HepG2 (cell line): ENCODE data around the gene GYS1. TPM values are rescaled to one million over a fixed set of nuclear protein-coding genes. Genes with fewer than 3 reads are reported as not detected.

Experiments
- ATF7 ChIP-seq, 2 experiments: fragments of 450-650 bp in 1 of 2; sonication (generic) in 1 of 2; formaldehyde crosslinking in 1 of 2; IDR thresholded peaks; 2 replicates each; pipeline versions ENCODE4 v1.4.0 to v1.6.1; 2016 to 2020; ENCODE audit warnings: antibody characterized with exemption in 1 of 2, mild to moderate bottlenecking in 1 of 2, missing genetic modification reagents in 1 of 2
- BCL6 ChIP-seq: IDR thresholded peaks from 2 replicates; pipeline ENCODE4 v1.6.1; 2016; ENCODE audit warnings: missing genetic modification reagents, missing compliant biosample characterization
- BORCS8-MEF2B ChIP-seq: sonication (generic); formaldehyde crosslinking; IDR thresholded peaks from 2 replicates; pipeline ENCODE4 v1.8.0; 2022; ENCODE audit warnings: mild to moderate bottlenecking, missing genetic modification reagents
- CEBPG ChIP-seq: IDR thresholded peaks from 2 replicates; pipeline ENCODE4 v1.6.1; 2016
- FOXM1 ChIP-seq: sonication (generic); formaldehyde crosslinking; IDR thresholded peaks from 2 replicates; pipeline ENCODE4 v1.5.0; 2020; ENCODE audit warnings: missing genetic modification reagents
- GTF2F1 ChIP-seq: fragments of 150-350 bp; IDR thresholded peaks from 2 replicates; pipeline ENCODE4 v1.6.1; 2014; ENCODE audit warnings: low read length
- HMG20B ChIP-seq: conservative IDR thresholded peaks from 2 replicates; pipeline ENCODE4 v1.6.1; 2016; ENCODE audit warnings: missing genetic modification reagents, missing compliant biosample characterization
- HOXD1 ChIP-seq: sonication (generic); formaldehyde crosslinking; IDR thresholded peaks from 2 replicates; pipeline ENCODE4 v1.5.0; 2020; ENCODE audit warnings: missing genetic modification reagents
- KAT8 ChIP-seq: IDR thresholded peaks from 2 replicates; pipeline ENCODE4 v1.6.1; 2016; ENCODE audit warnings: missing genetic modification reagents, missing compliant biosample characterization
- KLF11 ChIP-seq: IDR thresholded peaks from 2 replicates; pipeline ENCODE4 v1.6.1; 2016; ENCODE audit warnings: missing compliant biosample characterization
- LCORL ChIP-seq, 2 experiments: fragments of 450-650 bp in 1 of 2; sonication (generic) in 1 of 2; formaldehyde crosslinking in 1 of 2; IDR thresholded peaks; 2 replicates each; pipeline versions ENCODE4 v1.5.0 to v1.6.1; 2017 to 2020; ENCODE audit warnings: antibody characterized with exemption in 1 of 2, missing genetic modification reagents in 1 of 2
- MED13 ChIP-seq: sonication (generic); formaldehyde crosslinking; IDR thresholded peaks from 2 replicates; pipeline ENCODE4 v1.5.0; 2020; ENCODE audit warnings: missing genetic modification reagents
- RBM39 ChIP-seq: fragments of 200-400 bp; formaldehyde crosslinking; IDR thresholded peaks from one replicate; pipeline ENCODE4 v1.6.1; 2018; ENCODE audit warnings: antibody characterized with exemption, mild to moderate bottlenecking, low read depth, low read length; ENCODE audit not compliant: poor library complexity, severe bottlenecking
- SMAD9 ChIP-seq: sonication (generic); formaldehyde crosslinking; IDR thresholded peaks from 2 replicates; pipeline ENCODE4 v1.5.1; 2020; ENCODE audit warnings: mild to moderate bottlenecking, missing genetic modification reagents
- SOX5 ChIP-seq: IDR thresholded peaks from 2 replicates; pipeline ENCODE4 v1.6.1; 2016; ENCODE audit warnings: borderline replicate concordance
- THAP11 ChIP-seq: IDR thresholded peaks from 2 replicates; pipeline ENCODE4 v1.6.1; 2016; ENCODE audit warnings: missing biosample characterization, missing genetic modification reagents
- TOPORS ChIP-seq: sonication (generic); formaldehyde crosslinking; IDR thresholded peaks from 2 replicates; pipeline ENCODE4 v1.8.0; 2023; ENCODE audit warnings: mild to moderate bottlenecking, missing genetic modification reagents
- XRCC5 ChIP-seq: fragments of 200-400 bp; formaldehyde crosslinking; optimal IDR thresholded peaks from 2 replicates; pipeline ENCODE3; 2017; ENCODE audit warnings: mild to moderate bottlenecking, low read length
- YEATS2 ChIP-seq: sonication (generic); formaldehyde crosslinking; IDR thresholded peaks from 2 replicates; pipeline ENCODE4 v1.4.0; 2020; ENCODE audit warnings: missing genetic modification reagents, borderline replicate concordance
- ZBTB21 ChIP-seq: sonication (generic); formaldehyde crosslinking; IDR thresholded peaks from 2 replicates; pipeline ENCODE4 v1.4.0; 2020; ENCODE audit warnings: missing genetic modification reagents
- ZFP36L1 ChIP-seq: sonication (generic); formaldehyde crosslinking; IDR thresholded peaks from 2 replicates; pipeline ENCODE4 v1.8.0; 2022; ENCODE audit warnings: mild to moderate bottlenecking, missing genetic modification reagents, moderate library complexity
- ZMYM3 ChIP-seq: sonication (generic); formaldehyde crosslinking; IDR thresholded peaks from 2 replicates; pipeline ENCODE4 v1.5.1; 2020; ENCODE audit warnings: mild to moderate bottlenecking, missing genetic modification reagents
- ZNF17 ChIP-seq: sonication (generic); formaldehyde crosslinking; IDR thresholded peaks from 2 replicates; pipeline ENCODE4 v1.5.0; 2020; ENCODE audit warnings: mild to moderate bottlenecking, missing genetic modification reagents
- ZNF331 ChIP-seq: sonication (generic); formaldehyde crosslinking; IDR thresholded peaks from 2 replicates; pipeline ENCODE4 v1.4.0; 2020; ENCODE audit warnings: missing genetic modification reagents
- ZNF337 ChIP-seq: sonication (generic); formaldehyde crosslinking; IDR thresholded peaks from 2 replicates; pipeline ENCODE4 v1.5.1; 2020; ENCODE audit warnings: missing genetic modification reagents, low read depth, mild to moderate bottlenecking, borderline replicate concordance
- ZNF563 ChIP-seq: sonication (generic); formaldehyde crosslinking; IDR thresholded peaks from 2 replicates; pipeline ENCODE4 v1.8.0; 2022; ENCODE audit warnings: mild to moderate bottlenecking, moderate library complexity, missing genetic modification reagents
- polyA plus RNA-seq, 8 experiments: library from polyadenylated mRNA; depleted of rRNA in 3 of 8; stranded (reverse) in 7 of 8; unstranded in 1 of 8; fragments of >200 nt; fragmentation: Illumina TruSeq in 4 of 8; extraction: Trizol in 4 of 8; gene quantifications; 2 replicates each; pipeline versions ENCODE4 v1.2.1 to v1.2.3, GENCODE V29; 2011 to 2016; ENCODE audit warnings: low read depth in 4 of 8, missing spikeins in 1 of 8, mixed read lengths in 1 of 8; ENCODE audit not compliant: insufficient read depth in 1 of 8
- total RNA-seq, 5 experiments: library from RNA; depleted of rRNA; stranded (reverse); fragments of >200 nt; fragmentation: Illumina TruSeq; extraction: Trizol; gene quantifications; 2 replicates each; pipeline ENCODE4 v1.2.3, GENCODE V29; 2016; ENCODE audit warnings: low read depth in 1 of 5
- TF ChIP-seq, protein P1 (sequence below): sonication (generic); formaldehyde crosslinking; conservative IDR thresholded peaks from 2 replicates; pipeline ENCODE4 v1.8.1; 2023; ENCODE audit warnings: missing genetic modification reagents
- TF ChIP-seq, protein P2 (sequence below): sonication (generic); formaldehyde crosslinking; IDR thresholded peaks from 2 replicates; pipeline ENCODE4 v1.5.1; 2020; ENCODE audit warnings: missing genetic modification reagents, mild to moderate bottlenecking, borderline replicate concordance
- TF ChIP-seq, protein P3 (sequence below): sonication (generic); formaldehyde crosslinking; IDR thresholded peaks from 2 replicates; pipeline ENCODE4 v1.8.0; 2022; ENCODE audit warnings: missing genetic modification reagents, mild to moderate bottlenecking, borderline replicate concordance

Gene GYS1
- total and polyA plus RNA-seq, 2 of the 13 experiments (the other 11 are each of a cell fraction or from before 2014, with no cell fraction given), result 18.4 to 42.1 TPM

DNA sequence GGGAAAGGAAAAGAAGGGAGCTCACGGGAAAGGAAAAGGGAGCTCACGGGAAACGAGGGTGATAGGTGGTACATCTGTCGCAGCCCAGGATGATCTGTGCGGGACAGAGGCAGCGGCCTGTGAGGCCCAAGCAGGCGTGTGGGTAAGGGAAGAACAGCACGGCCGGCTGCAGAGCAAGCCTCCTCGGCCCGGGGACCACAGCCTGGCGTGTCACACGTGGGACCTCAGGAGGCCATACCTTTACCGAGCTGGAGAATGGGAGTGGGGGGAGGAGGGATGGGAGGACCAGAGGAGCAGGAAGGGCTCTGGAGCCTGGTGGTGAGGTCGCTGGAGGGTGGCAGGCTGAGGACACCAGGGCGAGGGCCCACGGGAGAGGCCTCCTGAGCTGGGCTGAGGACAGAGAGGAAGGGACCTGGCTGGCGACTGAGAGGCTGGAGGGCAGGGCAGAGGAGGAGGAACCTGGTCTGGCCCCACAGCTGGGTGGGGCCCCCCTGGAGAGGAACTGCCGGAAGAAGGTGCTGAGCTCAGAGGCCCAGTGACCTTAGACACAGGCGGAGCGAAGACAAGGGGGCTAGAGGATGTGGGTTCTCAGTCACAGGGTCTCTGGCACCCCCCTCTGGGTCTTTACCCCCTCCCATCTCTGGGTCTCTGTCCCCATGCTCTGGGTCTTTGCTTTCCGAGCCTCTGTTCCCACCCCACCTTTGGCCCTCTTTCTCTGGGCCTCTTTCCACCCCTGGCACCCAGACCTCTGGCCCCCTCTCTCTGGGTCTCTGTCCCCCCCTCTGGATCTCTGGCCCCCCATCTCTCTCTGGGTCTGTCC is 30.9 kb downstream of the GYS1 start (continued):
- TF ChIP-seq KLF11 (CRISPR knock-in tag), result peak; percentile 91; the same call in 1 of the 2 replicates
- TF ChIP-seq XRCC5, result peak; percentile 77
- peak; percentile 51; the same call in 1 of the 2 replicates for TF ChIP-seq SOX5 (CRISPR knock-in tag)
- TF ChIP-seq YEATS2 (CRISPR knock-in tag), result peak; percentile 59; the same call in 1 of the 2 replicates
- 0 out of 2 replicates have a peak, but pooled peaks have one; percentile 33 for TF ChIP-seq LCORL (IDR thresholded peaks at IDR 0.05)
- TF ChIP-seq LCORL (CRISPR knock-in tag; IDR thresholded peaks at IDR 0.05), result peak; percentile 80; the same call in 1 of the 2 replicates
- no peak for TF ChIP-seq FOXM1 (CRISPR knock-in tag)
- no peak for TF ChIP-seq ATF7 (IDR thresholded peaks at IDR 0.05)
- no peak for TF ChIP-seq ATF7 (CRISPR knock-in tag; IDR thresholded peaks at IDR 0.05)
- TF ChIP-seq, protein P1, sequence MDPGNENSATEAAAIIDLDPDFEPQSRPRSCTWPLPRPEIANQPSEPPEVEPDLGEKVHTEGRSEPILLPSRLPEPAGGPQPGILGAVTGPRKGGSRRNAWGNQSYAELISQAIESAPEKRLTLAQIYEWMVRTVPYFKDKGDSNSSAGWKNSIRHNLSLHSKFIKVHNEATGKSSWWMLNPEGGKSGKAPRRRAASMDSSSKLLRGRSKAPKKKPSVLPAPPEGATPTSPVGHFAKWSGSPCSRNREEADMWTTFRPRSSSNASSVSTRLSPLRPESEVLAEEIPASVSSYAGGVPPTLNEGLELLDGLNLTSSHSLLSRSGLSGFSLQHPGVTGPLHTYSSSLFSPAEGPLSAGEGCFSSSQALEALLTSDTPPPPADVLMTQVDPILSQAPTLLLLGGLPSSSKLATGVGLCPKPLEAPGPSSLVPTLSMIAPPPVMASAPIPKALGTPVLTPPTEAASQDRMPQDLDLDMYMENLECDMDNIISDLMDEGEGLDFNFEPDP (CRISPR knock-in tag), result no peak
- TF ChIP-seq BCL6 (CRISPR knock-in tag), result peak; percentile 33; the same call in 1 of the 2 replicates
- no peak for TF ChIP-seq ZNF17
- TF ChIP-seq ZNF331 (CRISPR knock-in tag), result peak; percentile 73
- peak; percentile 70; the same call in 1 of the 2 replicates for TF ChIP-seq SMAD9 (CRISPR knock-in tag)
- TF ChIP-seq RBM39, result peak; percentile 88
- TF ChIP-seq GTF2F1, result no peak
- no peak for TF ChIP-seq ZNF337 (CRISPR knock-in tag)
- TF ChIP-seq ZNF563 (CRISPR knock-in tag), result peak; percentile 68; the same call in 1 of the 2 replicates
- TF ChIP-seq ZFP36L1 (CRISPR knock-in tag), result peak; percentile 66; the same call in 1 of the 2 replicates
- no peak; the same call in 1 of the 2 replicates for TF ChIP-seq CEBPG (CRISPR knock-in tag)
- TF ChIP-seq HOXD1 (CRISPR knock-in tag), result peak; percentile 41; the same call in 1 of the 2 replicates
- TF ChIP-seq TOPORS (CRISPR knock-in tag), result peak; percentile 88
- peak; percentile 23; the same call in 1 of the 2 replicates for TF ChIP-seq ZBTB21 (CRISPR knock-in tag)
- TF ChIP-seq THAP11 (CRISPR knock-in tag), result peak; percentile 78
- TF ChIP-seq, protein P2, sequence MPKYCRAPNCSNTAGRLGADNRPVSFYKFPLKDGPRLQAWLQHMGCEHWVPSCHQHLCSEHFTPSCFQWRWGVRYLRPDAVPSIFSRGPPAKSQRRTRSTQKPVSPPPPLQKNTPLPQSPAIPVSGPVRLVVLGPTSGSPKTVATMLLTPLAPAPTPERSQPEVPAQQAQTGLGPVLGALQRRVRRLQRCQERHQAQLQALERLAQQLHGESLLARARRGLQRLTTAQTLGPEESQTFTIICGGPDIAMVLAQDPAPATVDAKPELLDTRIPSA (CRISPR knock-in tag), result peak; percentile 92; the same call in 1 of the 2 replicates
- peak; percentile 72 for TF ChIP-seq KAT8 (CRISPR knock-in tag)
- peak; percentile 78 for TF ChIP-seq ZMYM3
- TF ChIP-seq BORCS8-MEF2B, result peak; percentile 82
- peak; percentile 68 for TF ChIP-seq MED13
- TF ChIP-seq, protein P3, sequence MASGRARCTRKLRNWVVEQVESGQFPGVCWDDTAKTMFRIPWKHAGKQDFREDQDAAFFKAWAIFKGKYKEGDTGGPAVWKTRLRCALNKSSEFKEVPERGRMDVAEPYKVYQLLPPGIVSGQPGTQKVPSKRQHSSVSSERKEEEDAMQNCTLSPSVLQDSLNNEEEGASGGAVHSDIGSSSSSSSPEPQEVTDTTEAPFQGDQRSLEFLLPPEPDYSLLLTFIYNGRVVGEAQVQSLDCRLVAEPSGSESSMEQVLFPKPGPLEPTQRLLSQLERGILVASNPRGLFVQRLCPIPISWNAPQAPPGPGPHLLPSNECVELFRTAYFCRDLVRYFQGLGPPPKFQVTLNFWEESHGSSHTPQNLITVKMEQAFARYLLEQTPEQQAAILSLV (CRISPR knock-in tag), result peak; percentile 82; the same call in 1 of the 2 replicates
- peak; percentile 55; the same call in 1 of the 2 replicates for TF ChIP-seq HMG20B (CRISPR knock-in tag)
